OCI-LY7 (cell line): Measurements from ENCODE around the gene CTDSPL2. TPM values are rescaled to one million over a fixed set of nuclear protein-coding genes. Genes with fewer than 3 reads are reported as not detected.
A peak's percentile ranks its signal among the peaks of the same experiment; 100 is the strongest.

Source experiments
- Bru-seq: library from RNA; stranded (reverse); fragments of 400-500 nt; gene quantifications from one replicate; lab custom pipeline; 2021; lab: Mats Ljungman, UMichigan
- BruChase-seq, 2 experiments: library from RNA; stranded (reverse); fragments of 400-500 nt; gene quantifications; one replicate each; lab custom pipeline; 2021; lab: Mats Ljungman, UMichigan
- BruUV-seq: library from RNA; stranded (reverse); fragments of 400-500 nt; replicated peaks from 2 replicates; lab custom pipeline; 2021; lab: Mats Ljungman, UMichigan
- CTCF ChIA-PET: fragments of 300-600 bp; sonication (Branson Sonifier 250); formaldehyde crosslinking; loops from one replicate; lab custom pipeline; 2022; ENCODE audit warnings: antibody characterized with exemption; ENCODE audit not compliant: unreplicated experiment; lab: Charles Lee
- POLR2A ChIA-PET: fragments of 300-600 bp; sonication (Branson Sonifier 250); formaldehyde crosslinking; loops from one replicate; lab custom pipeline; 2022; ENCODE audit warnings: antibody characterized with exemption; lab: Charles Lee
- DNase-seq: peaks from one replicate; pipeline ENCODE4 v3.0.0-alpha.2; 2015; ENCODE audit warnings: low spot score
- H2AFZ ChIP-seq: fragments of 200-600 bp; sonication (generic), shearing (Covaris generic); 2 replicates; pipeline ENCODE4 v1.6.1; 2014; ENCODE audit warnings: mild to moderate bottlenecking, antibody characterized with exemption, low read length, moderate library complexity
- H3K27ac ChIP-seq: fragments of 200-600 bp; sonication (generic); 2 replicates; pipeline ENCODE4 v1.5.1; 2014; ENCODE audit warnings: mixed run types, low read depth, mild to moderate bottlenecking, moderate library complexity, low read length, inconsistent platforms; ENCODE audit not compliant: poor library complexity, severe bottlenecking
- H3K36me3 ChIP-seq: fragments of 200-600 bp; sonication (generic); 2 replicates; pipeline ENCODE4 v1.6.1; 2014; ENCODE audit warnings: mild to moderate bottlenecking, antibody characterized with exemption, low read length, moderate library complexity, mixed read lengths; ENCODE audit not compliant: insufficient read depth
- H3K4me1 ChIP-seq: fragments of 200-600 bp; sonication (generic); 2 replicates; pipeline ENCODE4 v1.5.1; 2014; ENCODE audit warnings: mild to moderate bottlenecking, low read length; ENCODE audit not compliant: insufficient read depth, poor library complexity, severe bottlenecking
- H3K4me2 ChIP-seq: fragments of 200-600 bp; sonication (generic); 2 replicates; pipeline ENCODE4 v1.6.1; 2014; ENCODE audit warnings: mild to moderate bottlenecking, low read length
- H3K4me3 ChIP-seq: fragments of 200-600 bp; sonication (generic); 2 replicates; pipeline ENCODE4 v1.5.1; 2014; ENCODE audit warnings: mild to moderate bottlenecking, low read depth, low read length; ENCODE audit not compliant: poor library complexity, severe bottlenecking
- H3K79me2 ChIP-seq: fragments of 200-600 bp; sonication (generic); 2 replicates; pipeline ENCODE4 v1.6.1; 2016; ENCODE audit warnings: low read depth, mild to moderate bottlenecking, low read length, moderate library complexity, mixed read lengths; ENCODE audit not compliant: insufficient read depth
- H3K9me2 ChIP-seq: fragments of 200-600 bp; sonication (generic); 2 replicates; pipeline ENCODE4 v1.6.1; 2016; ENCODE audit warnings: mild to moderate bottlenecking, low read length, mixed read lengths; ENCODE audit not compliant: insufficient read depth
- H3K9me3 ChIP-seq: fragments of 200-600 bp; sonication (generic); 2 replicates; pipeline ENCODE4 v1.6.1; 2014; ENCODE audit warnings: mild to moderate bottlenecking, mixed run types, low read length, mixed read lengths
- H4K20me1 ChIP-seq: fragments of 200-600 bp; sonication (generic); 2 replicates; pipeline ENCODE4 v1.6.1; 2014; ENCODE audit warnings: mild to moderate bottlenecking, antibody characterized with exemption, low read length, moderate library complexity, mixed read lengths; ENCODE audit not compliant: insufficient read depth
- EZH2phosphoT487 ChIP-seq: fragments of 200-600 bp; sonication (generic); IDR thresholded peaks from 2 replicates; pipeline ENCODE4 v1.6.1; 2018; ENCODE audit warnings: low read depth, borderline replicate concordance, mild to moderate bottlenecking, mixed run types, antibody characterized with exemption, low read length, moderate library complexity, mixed read lengths
- intact Hi-C: fragments of 100-400 bp; cut with micrococcal nuclease; formaldehyde crosslinking; loops from one replicate; pipeline ENCODE4 v1.10.0; 2022; ENCODE audit not compliant: unreplicated experiment
- long read RNA-seq: library from polyadenylated mRNA; stranded (forward); transcript quantifications from one replicate; pipeline ENCODE4 v2.0.0, GENCODE V29; 2022
- total RNA-seq, 2 experiments: library from RNA; depleted of rRNA in 1 of 2; stranded (reverse); fragments of >200 nt in 1 of 2; shearing (Covaris generic) in 1 of 2; gene quantifications; 2 replicates each; pipeline ENCODE4 v1.2.3, GENCODE V29; 2014 to 2022
- TF ChIP-seq, protein P1 (sequence below): fragments of 200-600 bp; sonication (generic); conservative IDR thresholded peaks from 2 replicates; pipeline ENCODE4 v1.5.1; 2014; ENCODE audit warnings: mild to moderate bottlenecking, antibody characterized with exemption, low read length, moderate library complexity, mixed read lengths

The CTDSPL2 gene
- total RNA-seq (2014; rRNA removed; shearing (Covaris generic)) (138 and 218 TPM in 2 replicates), total RNA-seq (2022) (88.0 and 95.4 TPM in 2 replicates), Bru-seq, nascent RNA (percentile 89 among the genes with signal in this experiment), BruChase-seq, experiment 1, labeled RNA remaining after a 6-hour chase (percentile 81 among the genes with signal in this experiment), BruChase-seq, experiment 2, labeled RNA remaining after a 2-hour chase (percentile 93 among the genes with signal in this experiment)
- long read RNA-seq, full-length matches to known transcripts, result 102 of 146 reads
- long read RNA-seq, partial matches to known transcripts, result 4 of 146 reads
- long read RNA-seq, other reads (novel, unspliced or antisense), result 40 of 146 reads

GRCh38 chr15:44426975-44427755 lies at the start of gene CTDSPL2:
Gene CTDSPL2 (plus strand): TSS chr15:44427629. CDS start chr15:44459015, 31,386 bp downstream.
- H3K27ac ChIP-seq, result peak within 1 kb of the TSS; percentile 93
- ChIA-PET POLR2A (interaction anchor here (0.5 to 1.9 kb wide), 9 partner anchors 9 to 139 kb away, joined by 3 to 8 read pairs (median 4); no protein-coding TSS in a partner anchor), CTCF (interaction anchor here (0.7 kb wide), 1 partner anchor 78 kb away, joined by 3 read pairs; no protein-coding TSS in a partner anchor)
- H3K4me1 ChIP-seq, result peaks cover 30% of the 10 kb centered on the region
- peak within 1 kb of the TSS; percentile 86 for H3K4me2 ChIP-seq
- peak; percentile 96 for DNase-seq
- peaks cover 27% of the 10 kb centered on the region for H3K36me3 ChIP-seq
- H4K20me1 ChIP-seq, result peaks cover 15% of the 10 kb centered on the region; the same call in 1 of the 2 replicates
- peak within 1 kb of the TSS; percentile 92 for H2AFZ ChIP-seq
- H3K9me3 ChIP-seq, result no peaks in the 10 kb centered on the region
- H3K9me2 ChIP-seq, result no peaks in the 10 kb centered on the region
- H3K79me2 ChIP-seq, result peaks cover 63% of the 10 kb centered on the region
- intact Hi-C loops, result loop anchor here (1.0 to 5.0 kb wide), 3 partner anchors 139 to 310 kb away; partner anchors contain the start of genes B2M, GOLM2, PATL2 and TRIM69
- no TSS peak for BruUV-seq
- H3K4me3 ChIP-seq, result peak within 1 kb of the TSS; percentile 84
- TF ChIP-seq, protein P1, sequence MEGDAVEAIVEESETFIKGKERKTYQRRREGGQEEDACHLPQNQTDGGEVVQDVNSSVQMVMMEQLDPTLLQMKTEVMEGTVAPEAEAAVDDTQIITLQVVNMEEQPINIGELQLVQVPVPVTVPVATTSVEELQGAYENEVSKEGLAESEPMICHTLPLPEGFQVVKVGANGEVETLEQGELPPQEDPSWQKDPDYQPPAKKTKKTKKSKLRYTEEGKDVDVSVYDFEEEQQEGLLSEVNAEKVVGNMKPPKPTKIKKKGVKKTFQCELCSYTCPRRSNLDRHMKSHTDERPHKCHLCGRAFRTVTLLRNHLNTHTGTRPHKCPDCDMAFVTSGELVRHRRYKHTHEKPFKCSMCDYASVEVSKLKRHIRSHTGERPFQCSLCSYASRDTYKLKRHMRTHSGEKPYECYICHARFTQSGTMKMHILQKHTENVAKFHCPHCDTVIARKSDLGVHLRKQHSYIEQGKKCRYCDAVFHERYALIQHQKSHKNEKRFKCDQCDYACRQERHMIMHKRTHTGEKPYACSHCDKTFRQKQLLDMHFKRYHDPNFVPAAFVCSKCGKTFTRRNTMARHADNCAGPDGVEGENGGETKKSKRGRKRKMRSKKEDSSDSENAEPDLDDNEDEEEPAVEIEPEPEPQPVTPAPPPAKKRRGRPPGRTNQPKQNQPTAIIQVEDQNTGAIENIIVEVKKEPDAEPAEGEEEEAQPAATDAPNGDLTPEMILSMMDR, result no peak; the same call in 1 of the 2 replicates
- TF ChIP-seq EZH2phosphoT487, result no peak

GRCh38 chr15:44381236-44381635 lies 46.2 kb upstream of the CTDSPL2 start:
- intact Hi-C loops, result no loop called here
- Histone ChIP-seq H3K4me1 (peaks cover 8% of the 10 kb centered on the region), H3K36me3 (peaks cover 17% of the 10 kb centered on the region), H3K4me2 (no peak overlapping the region), H3K4me3 (no peak overlapping the region), H3K9me3 (no peaks in the 10 kb centered on the region), H3K9me2 (no peaks in the 10 kb centered on the region), H3K79me2 (no peaks in the 10 kb centered on the region), H4K20me1 (no peaks in the 10 kb centered on the region), H3K27ac (no peak overlapping the region), H2AFZ (no peak overlapping the region)
- BruUV-seq, result TSS peak; percentile 51
- ChIA-PET CTCF (no interaction called here), POLR2A (no interaction called here)
- DNase-seq, result no peak
- TF ChIP-seq EZH2phosphoT487, result no peak
- TF ChIP-seq, protein P1, result no peak
